Astrocyte of the spinal cord (primary cell): ENCODE measurements around the gene PRKAG2.
A peak's percentile ranks its signal among the peaks of the same experiment; 100 is the strongest.

Experiments
- DNase-seq: peaks from one replicate; pipeline ENCODE4 v3.0.0; 2011; ENCODE audit warnings: low read depth, low spot score
- H3K4me3 ChIP-seq: 2 replicates; pipeline ENCODE4 v1.5.1; 2011; ENCODE audit warnings: low read depth, mild to moderate bottlenecking, low read length, moderate library complexity
- in situ Hi-C: cut with HindIII; loops from 2 replicates; pipeline ENCODE4 v1.10.0; 2017; ENCODE audit warnings: low sequenced_read_pairs
- TF ChIP-seq, protein P1 (sequence below): IDR thresholded peaks from 2 replicates; pipeline ENCODE4 v1.5.1; 2012; ENCODE audit warnings: low read depth, mild to moderate bottlenecking, low read length, inconsistent platforms

The PRKAG2 gene

DNA sequence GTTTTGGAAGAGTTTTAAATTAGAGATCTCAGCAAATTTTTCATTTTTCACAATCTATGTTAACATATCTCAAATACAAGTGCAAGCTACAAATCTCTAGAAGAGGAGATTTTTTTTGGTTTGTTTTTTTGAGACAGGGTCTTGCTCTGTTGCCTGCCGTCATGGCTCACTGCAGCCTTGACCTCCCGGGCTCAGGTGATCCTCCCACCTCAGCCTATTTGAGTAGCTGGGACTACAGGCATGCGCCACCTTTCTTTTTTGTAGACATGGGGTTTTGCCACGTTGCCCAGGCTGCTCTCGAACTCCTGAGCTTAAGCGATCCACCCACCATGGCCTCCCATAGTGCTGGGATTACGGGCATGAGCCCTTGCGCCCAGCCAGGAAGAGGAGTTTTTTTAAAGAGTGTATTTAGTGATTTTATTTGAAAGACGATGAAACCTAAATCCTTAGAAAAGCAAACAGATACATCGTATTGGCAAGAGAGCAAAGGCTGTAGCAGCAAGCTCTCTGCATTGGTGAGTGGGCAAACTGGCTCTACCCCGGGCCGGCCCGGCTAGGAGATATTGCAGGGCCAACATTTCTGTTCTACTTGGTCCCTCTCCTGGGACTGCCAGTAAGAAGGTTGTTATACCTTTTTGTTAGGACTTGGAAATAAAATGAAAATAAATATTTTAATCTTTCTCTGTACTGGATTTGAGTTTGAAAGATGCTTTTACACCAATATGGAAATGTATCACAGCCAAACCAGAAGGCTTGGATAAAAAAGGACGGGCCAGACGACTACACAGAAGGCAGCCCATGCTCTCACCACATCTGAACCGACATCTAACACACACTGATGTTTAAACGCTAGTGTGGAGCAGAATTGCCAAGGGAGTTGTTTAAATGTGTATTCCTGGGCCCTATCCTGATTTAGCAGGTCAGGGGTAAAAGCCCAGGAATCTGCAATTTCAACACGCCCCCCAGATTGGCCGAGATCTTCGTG, 307.7 kb downstream of the PRKAG2 start:
- in situ Hi-C loops, result no loop called here
- no peak for DNase-seq
- TF ChIP-seq, protein P1, sequence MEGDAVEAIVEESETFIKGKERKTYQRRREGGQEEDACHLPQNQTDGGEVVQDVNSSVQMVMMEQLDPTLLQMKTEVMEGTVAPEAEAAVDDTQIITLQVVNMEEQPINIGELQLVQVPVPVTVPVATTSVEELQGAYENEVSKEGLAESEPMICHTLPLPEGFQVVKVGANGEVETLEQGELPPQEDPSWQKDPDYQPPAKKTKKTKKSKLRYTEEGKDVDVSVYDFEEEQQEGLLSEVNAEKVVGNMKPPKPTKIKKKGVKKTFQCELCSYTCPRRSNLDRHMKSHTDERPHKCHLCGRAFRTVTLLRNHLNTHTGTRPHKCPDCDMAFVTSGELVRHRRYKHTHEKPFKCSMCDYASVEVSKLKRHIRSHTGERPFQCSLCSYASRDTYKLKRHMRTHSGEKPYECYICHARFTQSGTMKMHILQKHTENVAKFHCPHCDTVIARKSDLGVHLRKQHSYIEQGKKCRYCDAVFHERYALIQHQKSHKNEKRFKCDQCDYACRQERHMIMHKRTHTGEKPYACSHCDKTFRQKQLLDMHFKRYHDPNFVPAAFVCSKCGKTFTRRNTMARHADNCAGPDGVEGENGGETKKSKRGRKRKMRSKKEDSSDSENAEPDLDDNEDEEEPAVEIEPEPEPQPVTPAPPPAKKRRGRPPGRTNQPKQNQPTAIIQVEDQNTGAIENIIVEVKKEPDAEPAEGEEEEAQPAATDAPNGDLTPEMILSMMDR, result no peak
- H3K4me3 ChIP-seq, result no peak overlapping the region

DNA sequence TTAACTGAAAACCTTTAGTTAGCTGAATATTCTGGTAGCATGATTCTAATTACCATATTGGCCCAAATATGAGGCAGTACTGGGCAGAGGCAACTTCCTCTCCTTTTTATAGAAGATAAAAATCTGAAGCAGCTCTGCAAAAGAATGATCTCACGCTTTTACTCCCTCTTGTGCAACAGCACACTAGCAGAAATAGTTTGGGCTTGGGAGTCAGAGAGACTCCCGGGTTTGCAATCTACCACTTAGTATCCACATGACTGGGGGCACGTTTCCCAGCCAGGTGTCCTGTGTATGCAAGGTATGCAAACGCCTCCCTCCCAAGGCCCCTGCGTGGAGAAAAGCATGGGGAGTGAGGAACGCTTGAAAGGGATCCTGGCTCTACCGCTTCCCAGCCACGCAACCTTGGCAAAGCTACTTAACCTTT, 310.0 kb downstream of the PRKAG2 start:
- in situ Hi-C loops, result no loop called here
- no peak overlapping the region for H3K4me3 ChIP-seq
- TF ChIP-seq, protein P1, result no peak
- no peak for DNase-seq

DNA sequence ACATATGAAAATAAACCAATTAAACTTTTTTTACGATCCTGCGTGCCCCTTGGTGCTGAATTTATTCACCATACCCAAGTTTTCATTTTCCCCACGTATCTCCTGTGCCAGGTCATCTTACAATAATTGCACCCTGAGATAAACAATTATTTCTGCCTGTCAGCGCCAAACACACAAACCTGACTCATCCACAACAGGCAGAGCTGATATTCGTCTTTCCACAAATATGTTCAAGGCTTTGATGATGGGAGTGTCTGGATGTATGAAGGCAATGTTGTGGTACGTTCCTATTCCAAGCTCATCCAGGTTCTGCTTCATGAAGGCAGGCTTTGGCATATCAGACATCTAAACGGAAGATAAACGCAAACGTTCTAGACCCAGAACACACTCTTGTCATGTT, 311.4 kb downstream of the PRKAG2 start:
- TF ChIP-seq, protein P1, result no peak
- in situ Hi-C loops, result no loop called here
- no peak for DNase-seq
- no peak overlapping the region for H3K4me3 ChIP-seq

DNA sequence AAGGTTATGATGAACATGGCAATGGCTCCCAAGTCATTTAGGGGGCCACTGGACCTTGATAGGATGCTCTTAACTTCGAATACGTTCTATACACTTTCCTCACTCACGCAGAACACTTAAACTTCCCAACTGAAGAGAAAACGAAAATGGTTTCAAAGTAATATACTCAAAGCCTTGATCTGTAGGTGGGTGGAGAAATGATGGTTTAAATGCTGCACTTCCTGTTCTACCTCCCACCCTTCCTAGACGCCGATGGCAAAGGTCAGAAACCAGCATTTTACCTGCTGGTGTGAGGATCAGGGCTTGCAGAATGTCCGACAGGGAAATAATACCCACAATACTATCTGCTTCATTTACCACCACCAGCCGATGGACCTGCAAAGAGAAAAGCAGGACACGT, 316.7 kb downstream of the PRKAG2 start:
- no peak overlapping the region for H3K4me3 ChIP-seq
- in situ Hi-C loops, result no loop called here
- no peak for DNase-seq
- TF ChIP-seq, protein P1, result no peak

DNA sequence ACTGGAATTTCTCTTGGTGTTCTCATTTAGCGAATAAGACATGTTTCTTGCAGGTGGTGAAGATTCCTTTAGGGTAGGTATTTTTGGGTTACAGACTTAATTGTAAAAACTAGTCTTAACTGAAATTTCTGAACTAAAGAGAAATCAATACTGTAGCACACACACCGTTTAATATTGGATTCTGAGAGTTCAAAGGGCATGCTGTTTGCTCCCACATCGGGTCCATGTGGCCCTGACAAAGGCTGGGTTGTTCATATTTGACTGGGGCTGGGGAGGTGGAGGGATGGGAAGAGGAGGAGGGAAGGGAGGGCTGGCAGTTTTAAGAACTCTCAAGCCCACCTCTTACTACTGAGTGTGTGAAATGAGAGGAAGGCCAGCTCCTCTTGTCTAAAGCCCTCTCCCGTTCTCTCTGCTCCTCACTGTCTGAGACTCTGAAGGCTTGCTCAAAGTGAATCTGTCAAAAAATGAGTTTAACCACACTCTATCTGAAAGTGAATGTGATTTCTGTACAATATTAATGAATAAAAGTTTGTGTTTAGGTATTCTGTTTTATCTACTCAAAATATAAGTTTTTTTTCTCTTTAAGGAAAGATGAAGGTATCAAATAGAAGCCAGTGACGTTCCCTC, 317.2 kb downstream of the PRKAG2 start:
- no peak for DNase-seq
- no peak overlapping the region for H3K4me3 ChIP-seq
- in situ Hi-C loops, result no loop called here
- TF ChIP-seq, protein P1, result no peak

DNA sequence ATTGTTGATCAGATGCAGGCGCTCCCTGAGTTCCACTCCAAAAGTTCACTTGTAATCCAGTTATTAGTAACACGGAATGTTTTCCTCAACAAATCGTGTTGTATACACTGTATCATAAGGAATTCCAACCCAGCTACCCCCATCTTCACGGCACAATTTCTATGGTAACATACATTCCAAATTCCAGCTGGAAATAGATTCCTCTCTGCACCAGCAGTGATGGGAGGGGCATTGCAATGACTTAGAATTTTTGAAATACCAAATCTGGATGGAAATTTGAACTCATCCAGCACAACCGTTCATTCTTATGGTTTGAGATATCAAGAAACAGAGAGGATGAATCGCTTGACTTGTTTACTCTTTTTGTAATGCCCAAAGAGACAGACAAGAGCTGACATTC, 318.3 kb downstream of the PRKAG2 start:
- DNase-seq, result peak; percentile 41
- TF ChIP-seq, protein P1, result no peak
- no peak overlapping the region for H3K4me3 ChIP-seq
- in situ Hi-C loops, result no loop called here
